Activated naive CD4-positive, alpha-beta T cell treated with anti-CD3 and anti-CD28 coated beads for 36 hours (primary cell): ENCODE measurements around the gene B4GALT1. TPM values are rescaled to one million over a fixed set of nuclear protein-coding genes. Genes with fewer than 3 reads are reported as not detected.

Experiments
- CTCF ChIA-PET: fragments of 350-600 bp; sonication (Branson Sonifier 250); formaldehyde crosslinking; loops from one replicate; lab custom pipeline; 2021; ENCODE audit warnings: antibody characterized with exemption; lab: Charles Lee
- DNase-seq: peaks from one replicate; pipeline ENCODE4 v3.0.0-alpha.2; 2020
- H3K27ac Mint-ChIP-seq: one replicate; pipeline ENCODE4 v1.8.0; 2021; ENCODE audit warnings: mild to moderate bottlenecking, mixed read lengths
- H3K27me3 Mint-ChIP-seq: one replicate; pipeline ENCODE4 v1.8.0; 2021; ENCODE audit warnings: low read depth, mixed read lengths
- H3K36me3 Mint-ChIP-seq: one replicate; pipeline ENCODE4 v1.8.0; 2021; ENCODE audit warnings: low read depth, mixed read lengths
- H3K4me1 Mint-ChIP-seq: one replicate; pipeline ENCODE4 v1.8.0; 2021; ENCODE audit warnings: low read depth, mixed read lengths
- H3K4me3 Mint-ChIP-seq: one replicate; pipeline ENCODE4 v1.8.0; 2021; ENCODE audit warnings: mild to moderate bottlenecking, moderate library complexity, mixed read lengths
- H3K9me3 Mint-ChIP-seq: one replicate; pipeline ENCODE4 v1.8.0; 2021; ENCODE audit warnings: mixed read lengths
- intact Hi-C: fragments of 100-400 bp; cut with micrococcal nuclease; formaldehyde crosslinking; loops from one replicate; pipeline ENCODE4 v1.15.1; 2023
- total RNA-seq, 2 experiments: library from RNA; stranded (reverse); gene quantifications; one replicate each; pipeline ENCODE4 v1.2.3, GENCODE V29; 2021

B4GALT1 gene
- total RNA-seq, 2 experiments from 2014 or later = 42.8 to 44.1 TPM

DNA sequence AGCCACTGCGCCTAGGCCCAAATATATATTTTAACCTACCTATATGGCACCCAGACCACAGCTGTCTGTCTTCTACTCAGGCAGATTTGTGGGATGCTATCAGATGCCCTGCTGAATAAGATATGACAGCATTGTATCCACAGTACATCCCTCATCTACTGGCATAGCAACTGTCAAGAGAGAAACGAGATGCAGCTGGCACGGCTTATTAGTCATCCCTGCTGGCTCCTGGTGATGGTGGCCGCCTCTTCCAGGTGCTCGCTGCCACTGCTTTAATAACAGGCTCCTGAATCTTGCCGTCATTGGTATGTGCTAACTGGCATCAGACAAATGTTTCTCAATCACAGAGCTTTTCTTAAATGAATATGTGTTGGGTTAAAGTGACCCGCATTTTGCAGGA is 34.0 kb downstream of the B4GALT1 start:
- Mint-ChIP-seq H3K27ac (no peak overlapping the region), H3K9me3 (no peaks in the 10 kb centered on the region), H3K27me3 (no peaks in the 10 kb centered on the region), H3K36me3 (peaks cover 31% of the 10 kb centered on the region), H3K4me3 (no peak overlapping the region), H3K4me1 (peaks cover 53% of the 10 kb centered on the region)
- intact Hi-C loops = no loop called here
- no peak for DNase-seq
- CTCF ChIA-PET = interaction anchor here (1.4 kb wide), 1 partner anchor 19 kb away, joined by 4 read pairs; no protein-coding TSS in a partner anchor

DNA sequence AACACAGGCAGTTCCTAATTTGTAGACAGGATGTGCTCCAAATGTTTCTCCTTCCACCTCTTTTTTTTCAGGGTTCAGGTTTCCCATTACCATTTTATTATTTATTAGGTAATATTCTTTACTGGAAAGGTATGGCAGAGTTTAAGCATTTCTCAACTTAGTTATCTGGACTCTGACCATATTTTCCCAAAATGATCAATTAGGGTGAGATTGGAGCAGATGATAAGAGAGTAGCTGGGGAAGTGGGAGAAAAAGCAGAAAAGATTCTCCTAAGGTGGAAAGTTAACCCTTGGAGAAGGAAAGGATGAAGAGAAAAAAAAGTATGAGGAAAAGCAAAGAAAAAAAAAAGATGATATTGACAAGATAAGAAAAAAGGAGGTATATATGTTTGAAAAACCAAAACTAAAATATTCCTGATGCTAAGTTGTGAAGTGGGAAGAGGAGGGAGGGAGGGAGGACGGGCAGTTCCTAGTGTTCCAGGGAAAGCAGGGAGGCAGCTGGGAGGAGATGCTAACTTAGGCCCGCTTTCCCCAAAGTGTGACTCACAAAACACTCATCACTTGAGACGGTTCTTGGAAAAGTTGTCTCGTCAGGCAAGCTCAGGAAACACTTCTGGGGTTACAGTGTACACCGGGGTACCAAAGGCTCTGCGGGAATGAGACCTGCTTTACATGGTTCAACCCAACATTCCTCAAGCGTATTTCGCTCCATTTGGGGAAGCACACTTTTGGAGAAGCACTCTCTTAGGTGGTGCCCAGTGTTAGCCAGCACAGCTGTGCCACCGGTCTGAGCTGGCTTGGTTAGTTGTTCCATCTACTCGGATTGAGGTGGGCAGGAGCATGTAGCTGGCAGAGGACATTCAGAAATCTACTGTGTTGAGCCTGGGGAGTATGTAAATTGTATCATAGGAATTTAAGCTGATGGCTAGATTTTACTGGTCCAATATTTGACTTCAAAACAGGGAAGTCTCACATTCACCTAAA is 35.1 kb downstream of the B4GALT1 start:
- H3K27me3 Mint-ChIP-seq = no peaks in the 10 kb centered on the region
- CTCF ChIA-PET = interaction anchor here (0.6 to 1.4 kb wide), 2 partner anchors 20 to 579 kb away, joined by 4 to 5 read pairs; no protein-coding TSS in a partner anchor
- intact Hi-C loops = no loop called here
- H3K36me3 Mint-ChIP-seq = peaks cover 39% of the 10 kb centered on the region
- H3K27ac Mint-ChIP-seq = peak overlapping the region; percentile 27
- no peaks in the 10 kb centered on the region for H3K9me3 Mint-ChIP-seq
- peaks cover 42% of the 10 kb centered on the region for H3K4me1 Mint-ChIP-seq
- H3K4me3 Mint-ChIP-seq = no peak overlapping the region
- DNase-seq = no peak

DNA sequence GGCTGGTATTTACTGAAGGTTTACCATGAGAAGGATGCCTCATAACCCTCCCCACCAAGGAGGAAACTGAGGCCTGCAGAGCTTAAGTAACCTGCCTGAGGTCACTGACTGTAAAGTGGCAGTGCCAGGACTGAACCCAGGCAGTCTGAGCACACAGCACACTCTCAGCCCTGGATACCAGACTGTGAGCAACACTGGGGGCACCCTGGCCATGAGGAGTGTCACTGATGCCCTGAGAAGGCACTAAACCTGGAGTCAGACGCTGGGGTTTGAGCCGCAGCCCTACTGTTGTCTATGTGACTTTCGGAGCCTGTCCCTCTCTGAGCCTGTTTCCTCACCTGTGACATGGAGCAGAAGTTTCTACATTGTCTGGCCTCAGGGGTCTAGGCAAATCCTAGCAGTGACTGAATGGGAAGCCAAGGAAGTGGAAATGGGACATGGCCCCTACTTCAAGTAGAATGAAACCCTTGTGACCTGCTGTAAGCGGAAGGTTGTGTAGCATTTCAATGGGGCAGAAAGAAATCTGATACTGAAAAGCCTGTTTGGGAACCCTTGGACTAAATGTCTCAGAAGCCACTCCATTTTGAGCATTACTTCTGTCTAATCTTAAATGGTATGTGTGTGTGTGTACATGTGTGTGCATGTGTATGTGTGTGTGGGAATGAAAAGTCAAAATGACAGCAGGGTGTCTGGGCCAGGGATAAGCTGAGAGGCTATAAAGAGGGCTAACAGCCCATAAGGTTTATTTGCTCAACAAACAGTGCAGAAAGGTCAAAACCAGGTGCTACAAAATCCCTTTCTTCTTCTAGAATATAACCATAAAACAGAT is 36.0 kb downstream of the B4GALT1 start:
- Mint-ChIP-seq H3K4me3 (no peak overlapping the region), H3K27me3 (no peaks in the 10 kb centered on the region), H3K27ac (peak overlapping the region; percentile 78), H3K4me1 (peaks cover 34% of the 10 kb centered on the region), H3K36me3 (peaks cover 39% of the 10 kb centered on the region), H3K9me3 (no peaks in the 10 kb centered on the region)
- CTCF ChIA-PET = interaction anchor here (1.6 kb wide), 1 partner anchor 40 kb away, joined by 7 read pairs; no protein-coding TSS in a partner anchor
- intact Hi-C loops = loop anchor here (1.0 kb wide), 2 partner anchors 28 to 36 kb away; partner anchors contain the start of gene B4GALT1
- no peak for DNase-seq

DNA sequence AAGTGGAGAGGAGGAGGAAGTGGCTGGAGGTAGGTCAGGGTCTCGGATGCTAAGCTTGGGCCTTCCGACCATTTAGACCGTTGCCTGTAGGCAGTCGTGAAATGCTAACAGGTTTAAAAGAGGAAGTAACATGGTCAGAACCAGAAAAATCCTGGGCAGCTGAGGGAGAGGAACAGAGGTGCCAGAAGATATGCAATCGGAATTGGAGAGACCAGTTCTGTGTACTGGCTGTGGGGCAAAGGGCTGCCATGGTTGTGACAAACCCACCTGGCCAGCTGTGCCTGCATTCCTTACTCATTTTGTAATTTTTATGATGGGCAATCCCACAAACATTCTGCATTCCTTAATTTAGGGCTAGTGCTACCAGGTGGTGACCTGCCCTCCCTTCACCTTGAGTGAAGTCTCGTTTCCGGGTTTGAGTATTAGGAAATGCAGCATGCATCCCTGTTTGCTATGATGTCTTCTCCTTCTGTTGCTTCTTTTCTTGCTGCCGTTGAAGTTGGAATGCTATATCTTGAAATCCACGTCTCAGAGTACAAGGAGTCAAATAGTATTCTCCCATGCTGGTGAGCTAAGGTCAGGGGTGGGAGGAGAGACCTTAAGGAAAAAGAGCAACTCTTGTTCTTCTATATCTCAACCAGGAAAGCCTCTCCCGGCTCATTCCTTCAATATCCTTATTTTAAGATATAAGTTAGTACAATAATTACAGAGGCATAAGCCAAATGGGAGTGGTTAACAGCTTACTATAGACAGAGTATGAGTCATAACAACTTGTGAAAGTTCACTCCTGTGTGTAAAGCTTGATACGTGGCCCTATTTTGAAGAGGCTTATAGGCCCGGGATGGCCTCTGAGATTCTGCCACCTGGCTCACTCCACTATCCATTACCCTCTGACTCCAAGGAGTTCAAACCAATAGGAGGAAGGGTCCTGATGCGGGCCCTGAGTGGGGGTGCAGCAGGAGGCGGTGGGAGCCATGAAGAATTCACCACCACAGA is 37.0 kb downstream of the B4GALT1 start:
- Mint-ChIP-seq H3K27ac (peak overlapping the region; percentile 78), H3K9me3 (no peaks in the 10 kb centered on the region), H3K4me1 (peaks cover 28% of the 10 kb centered on the region), H3K27me3 (no peaks in the 10 kb centered on the region), H3K4me3 (no peak overlapping the region), H3K36me3 (peaks cover 39% of the 10 kb centered on the region)
- intact Hi-C loops = loop anchor here (1.0 kb wide), 2 partner anchors 29 to 37 kb away; partner anchors contain the start of gene B4GALT1
- DNase-seq = peak; percentile 45
- CTCF ChIA-PET = interaction anchor here (1.1 to 1.6 kb wide), 2 partner anchors 37 to 41 kb away, joined by 3 to 7 read pairs; partner anchors contain the start of gene B4GALT1

DNA sequence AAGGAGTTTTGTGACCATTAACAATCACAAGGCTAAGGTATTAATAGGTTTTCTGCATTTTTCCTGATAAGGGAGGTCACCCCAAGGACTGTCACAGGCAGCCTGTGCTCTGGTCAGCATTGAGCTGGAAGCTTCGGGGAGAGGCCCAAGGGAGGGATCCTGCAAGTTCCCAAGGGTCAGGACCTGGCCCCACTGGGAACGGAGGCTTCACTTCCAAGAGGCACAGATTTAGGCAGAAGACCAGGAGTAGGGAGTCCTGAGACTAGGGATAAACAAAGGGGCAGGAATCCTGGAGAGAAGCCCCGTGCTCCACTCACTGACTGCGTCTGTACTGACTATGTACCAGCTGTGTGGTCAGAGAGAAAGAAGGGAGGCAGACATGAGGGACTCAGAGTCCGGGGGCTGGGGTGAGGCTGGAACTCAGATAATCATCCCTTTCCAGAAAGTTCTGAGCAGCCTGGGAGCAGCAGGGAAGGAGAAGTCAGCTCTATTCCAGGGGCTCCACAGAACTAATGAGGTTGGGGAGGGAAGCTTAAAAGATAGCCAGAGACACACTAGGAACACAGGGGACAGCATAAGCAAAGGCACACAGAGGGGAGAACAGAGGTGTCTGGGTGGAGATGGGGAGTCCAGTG is 37.8 kb downstream of the B4GALT1 start:
- DNase-seq = no peak
- Mint-ChIP-seq H3K4me3 (no peak overlapping the region), H3K4me1 (peaks cover 30% of the 10 kb centered on the region), H3K36me3 (peaks cover 37% of the 10 kb centered on the region), H3K9me3 (no peaks in the 10 kb centered on the region), H3K27ac (no peak overlapping the region), H3K27me3 (no peaks in the 10 kb centered on the region)
- intact Hi-C loops = no loop called here
- CTCF ChIA-PET = interaction anchor here (1.1 to 1.6 kb wide), 2 partner anchors 38 to 41 kb away, joined by 3 to 7 read pairs; partner anchors contain the start of gene B4GALT1

DNA sequence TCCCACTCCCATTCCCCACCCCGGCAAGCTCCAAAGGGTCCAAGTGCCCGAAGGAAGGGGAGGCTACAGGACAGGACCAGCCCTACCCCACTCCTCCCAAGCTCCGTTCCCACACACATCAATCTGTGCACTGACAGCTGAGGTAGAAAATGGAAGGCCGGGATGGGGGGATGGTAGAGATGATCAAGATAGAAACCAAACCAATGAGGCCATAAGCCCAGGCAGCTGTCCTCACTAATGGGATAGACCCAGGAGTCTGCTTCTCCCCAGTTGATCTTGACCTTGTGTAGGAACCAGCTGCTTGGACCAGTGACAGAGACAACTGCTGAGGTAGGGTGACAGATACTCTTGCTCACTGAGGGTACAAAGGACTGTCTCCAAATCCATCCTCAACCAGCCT is 38.6 kb downstream of the B4GALT1 start:
- H3K36me3 Mint-ChIP-seq = peaks cover 31% of the 10 kb centered on the region
- intact Hi-C loops = no loop called here
- H3K27ac Mint-ChIP-seq = no peak overlapping the region
- H3K9me3 Mint-ChIP-seq = no peaks in the 10 kb centered on the region
- no peaks in the 10 kb centered on the region for H3K27me3 Mint-ChIP-seq
- DNase-seq = no peak
- no peak overlapping the region for H3K4me3 Mint-ChIP-seq
- CTCF ChIA-PET = no interaction called here
- H3K4me1 Mint-ChIP-seq = peaks cover 30% of the 10 kb centered on the region

DNA sequence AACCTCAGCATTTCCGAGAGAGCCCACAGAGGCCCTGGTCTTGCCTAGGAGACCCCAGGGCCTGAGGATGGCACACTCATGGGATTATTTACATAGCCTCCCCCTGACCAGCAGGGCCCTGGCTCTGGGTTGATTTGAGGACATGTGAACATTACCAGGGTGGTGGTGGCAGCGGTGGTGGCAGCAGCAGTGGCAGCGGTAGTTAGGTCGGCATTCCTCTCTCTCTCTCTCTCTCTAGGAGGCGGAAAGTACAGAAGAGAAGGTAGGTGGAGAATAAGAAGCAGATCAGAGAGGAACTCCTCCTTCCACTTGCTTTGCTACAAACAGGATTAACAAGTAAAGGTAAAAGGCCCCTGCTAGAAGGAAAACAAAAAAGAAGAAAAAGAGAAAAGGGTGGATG is 39.3 kb downstream of the B4GALT1 start:
- Mint-ChIP-seq H3K4me3 (no peak overlapping the region), H3K4me1 (peaks cover 30% of the 10 kb centered on the region), H3K9me3 (no peaks in the 10 kb centered on the region), H3K27me3 (no peaks in the 10 kb centered on the region), H3K36me3 (peaks cover 30% of the 10 kb centered on the region), H3K27ac (no peak overlapping the region)
- intact Hi-C loops = no loop called here
- no peak for DNase-seq
- CTCF ChIA-PET = no interaction called here

DNA sequence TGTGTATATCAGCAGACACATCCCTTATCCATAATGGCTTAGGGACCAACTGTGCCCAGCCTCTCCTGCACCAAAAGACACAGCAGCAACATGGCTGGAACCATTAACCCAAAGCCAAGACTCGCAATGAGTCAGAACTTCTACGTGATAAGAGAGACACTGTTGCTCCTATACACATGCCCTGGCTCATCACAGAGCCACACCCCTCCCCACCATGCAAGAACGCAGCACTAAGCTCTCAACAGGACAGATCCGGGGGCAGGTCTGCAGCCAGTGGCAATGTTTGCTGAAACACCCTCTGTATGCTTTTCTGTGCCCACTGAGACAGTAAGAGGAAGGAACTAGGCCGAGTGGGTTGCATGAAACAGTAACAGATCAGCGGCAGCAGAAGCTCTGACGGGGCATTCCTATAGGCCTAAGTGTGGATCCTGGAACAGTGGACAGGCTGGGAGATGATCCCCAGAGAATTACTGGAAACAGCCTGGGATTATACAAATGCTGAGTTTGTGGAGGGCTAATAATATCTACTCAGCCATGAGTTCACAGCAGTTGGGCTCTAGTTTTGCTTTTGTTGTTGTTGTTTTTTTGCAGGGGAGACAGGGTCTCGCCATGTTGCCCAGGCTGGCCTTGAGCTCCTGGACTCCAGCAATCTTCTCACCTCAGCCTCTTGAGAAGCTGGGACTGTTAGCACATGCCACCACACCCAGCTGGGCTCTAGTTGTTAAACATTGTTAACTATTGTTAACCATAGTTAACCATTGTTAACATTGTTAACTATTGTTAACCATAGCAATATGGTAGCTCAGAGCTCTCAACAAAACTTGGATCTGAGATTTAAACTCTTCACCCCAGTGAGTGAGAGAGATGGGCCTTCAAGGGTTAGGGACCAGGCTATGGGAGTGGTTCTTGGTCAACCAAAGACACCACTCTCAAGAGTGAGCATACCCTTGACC is 41.0 kb downstream of the B4GALT1 start:
- Mint-ChIP-seq H3K27ac (no peak overlapping the region), H3K36me3 (peaks cover 24% of the 10 kb centered on the region), H3K4me1 (peaks cover 20% of the 10 kb centered on the region), H3K27me3 (no peaks in the 10 kb centered on the region), H3K9me3 (no peaks in the 10 kb centered on the region), H3K4me3 (no peak overlapping the region)
- no peak for DNase-seq
- CTCF ChIA-PET = interaction anchor here (0.6 to 1.1 kb wide), 5 partner anchors 17 to 1464 kb away, joined by 3 to 4 read pairs (median 4); no protein-coding TSS in a partner anchor
- intact Hi-C loops = no loop called here

DNA sequence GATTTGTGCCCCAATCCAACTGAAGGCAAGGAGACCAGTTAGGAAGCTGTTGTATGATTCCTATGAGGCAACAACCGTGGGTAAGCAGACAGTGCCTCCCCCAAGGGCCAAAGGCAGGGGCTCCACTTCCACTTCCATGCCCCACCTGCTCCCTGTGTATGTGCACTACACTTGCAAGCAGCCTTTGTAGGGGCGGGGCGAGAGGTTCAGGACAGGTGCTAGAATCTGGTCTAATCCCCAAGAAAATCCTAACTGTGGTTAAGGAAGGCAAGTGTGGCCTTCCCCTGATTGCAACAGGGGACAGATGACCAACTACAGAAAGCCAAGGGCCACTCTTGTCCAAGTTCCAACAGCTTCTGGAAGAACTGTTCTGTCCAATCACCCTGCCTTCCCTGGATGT is 41.7 kb downstream of the B4GALT1 start:
- peaks cover 24% of the 10 kb centered on the region for H3K36me3 Mint-ChIP-seq

DNA sequence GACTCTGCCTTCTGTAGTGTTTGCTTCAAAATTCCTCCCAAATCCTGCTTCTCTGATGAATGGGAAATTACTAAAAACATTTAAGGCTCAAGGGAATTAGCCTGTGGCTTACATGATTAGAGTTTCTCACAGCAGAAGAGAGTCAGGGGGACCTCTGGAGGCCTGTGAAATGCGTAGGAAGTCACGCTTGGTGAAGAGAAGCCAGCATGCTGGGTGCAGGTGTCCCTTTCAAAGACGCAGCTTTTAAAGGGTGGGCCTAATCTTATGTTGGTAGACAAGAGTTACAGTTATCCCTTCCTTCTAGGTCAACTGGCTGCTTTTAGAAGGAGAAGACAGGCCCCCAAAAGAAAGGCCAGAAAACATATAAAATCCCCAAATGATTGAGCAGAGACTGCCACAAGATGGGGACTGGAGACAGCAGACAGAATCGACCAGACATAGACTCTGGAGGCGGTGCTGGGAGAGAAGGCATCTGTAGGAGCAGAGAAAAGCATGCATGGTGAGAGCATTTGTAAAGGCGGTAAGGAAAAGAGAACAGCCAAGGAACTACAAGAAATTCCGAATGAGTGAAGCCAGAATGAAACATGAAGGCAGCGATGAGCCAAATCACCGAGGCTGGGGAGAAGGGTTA is 42.3 kb downstream of the B4GALT1 start:
- Mint-ChIP-seq H3K4me3 (no peak overlapping the region), H3K36me3 (peaks cover 23% of the 10 kb centered on the region), H3K4me1 (peaks cover 16% of the 10 kb centered on the region), H3K9me3 (no peaks in the 10 kb centered on the region), H3K27me3 (no peaks in the 10 kb centered on the region), H3K27ac (no peak overlapping the region)
- intact Hi-C loops = no loop called here
- DNase-seq = no peak
- CTCF ChIA-PET = interaction anchor here (0.9 kb wide), 1 partner anchor 46 kb away, joined by 4 read pairs; no protein-coding TSS in a partner anchor

More for the DNA sequence above, 41.7 kb downstream of the B4GALT1 start:
- intact Hi-C loops = no loop called here
- CTCF ChIA-PET = interaction anchor here (0.9 kb wide), 1 partner anchor 45 kb away, joined by 4 read pairs; no protein-coding TSS in a partner anchor
- no peaks in the 10 kb centered on the region for H3K9me3 Mint-ChIP-seq
- H3K4me1 Mint-ChIP-seq = peaks cover 19% of the 10 kb centered on the region
- no peaks in the 10 kb centered on the region for H3K27me3 Mint-ChIP-seq
- H3K27ac Mint-ChIP-seq = no peak overlapping the region
- no peak for DNase-seq
- H3K4me3 Mint-ChIP-seq = no peak overlapping the region
